T47D (cell line): ENCODE data around the gene NOXA1.
"Not testable (repeated sequence)": the region's sequence is repeated elsewhere in the genome, so short reads cannot be mapped to it uniquely, and the experiment has no call there.

Experiments used
- DNase-seq, 2 experiments: peaks; one replicate each; pipeline versions ENCODE4 v3.0.0 to v3.0.0-alpha.2; 2011 to 2012; ENCODE audit warnings: low read depth in 1 of 2, low spot score in 1 of 2
- JUND ChIP-seq: IDR thresholded peaks from 2 replicates; pipeline ENCODE4 v1.6.1; 2012; ENCODE audit warnings: low read depth
- in situ Hi-C: cut with HindIII; loops from 2 replicates; pipeline ENCODE4 v1.10.0; 2016; ENCODE audit warnings: low sequenced_read_pairs, low pct_unique_long_range_greater_than_20kb

Gene NOXA1

DNA sequence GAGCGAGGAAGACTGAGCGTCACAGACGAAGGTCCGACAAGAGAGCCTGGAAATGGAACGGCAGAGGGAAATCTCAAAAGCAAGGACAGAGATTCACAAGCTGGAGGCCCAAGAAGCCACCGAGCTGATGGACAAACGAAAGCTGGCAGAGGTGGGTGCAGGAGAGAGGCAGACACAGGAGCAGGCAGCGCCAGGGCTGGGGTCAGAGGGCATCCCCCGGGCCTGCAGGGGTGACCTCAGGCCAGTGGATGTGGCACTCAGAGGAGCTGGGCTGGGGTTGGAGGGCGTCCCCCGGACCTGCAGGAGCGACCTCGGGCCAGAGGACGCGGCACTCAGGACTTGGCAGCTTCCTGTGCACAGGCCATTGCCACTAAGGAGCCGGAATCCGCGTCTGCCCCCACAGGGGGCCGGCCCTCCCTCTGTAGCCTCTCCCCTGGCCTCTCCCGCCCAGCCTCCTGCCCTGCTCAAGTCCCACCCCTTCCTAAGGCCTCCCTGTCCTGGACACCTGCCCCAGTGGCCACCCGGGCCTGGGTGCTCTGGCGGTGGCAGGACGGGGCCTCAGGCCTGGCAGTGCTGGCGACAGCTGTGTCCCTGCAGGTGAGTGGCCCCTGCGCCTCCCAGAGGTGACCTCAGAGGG, 40.6 kb upstream of the NOXA1 start:
- DNase-seq: no peak
- in situ Hi-C loops: no loop called here
- TF ChIP-seq JUND: no peak

GRCh38 chr9:137383081-137383783, 40.0 kb upstream of the NOXA1 start:
- in situ Hi-C loops: no loop called here
- no peak for TF ChIP-seq JUND
- DNase-seq: no peak

DNA sequence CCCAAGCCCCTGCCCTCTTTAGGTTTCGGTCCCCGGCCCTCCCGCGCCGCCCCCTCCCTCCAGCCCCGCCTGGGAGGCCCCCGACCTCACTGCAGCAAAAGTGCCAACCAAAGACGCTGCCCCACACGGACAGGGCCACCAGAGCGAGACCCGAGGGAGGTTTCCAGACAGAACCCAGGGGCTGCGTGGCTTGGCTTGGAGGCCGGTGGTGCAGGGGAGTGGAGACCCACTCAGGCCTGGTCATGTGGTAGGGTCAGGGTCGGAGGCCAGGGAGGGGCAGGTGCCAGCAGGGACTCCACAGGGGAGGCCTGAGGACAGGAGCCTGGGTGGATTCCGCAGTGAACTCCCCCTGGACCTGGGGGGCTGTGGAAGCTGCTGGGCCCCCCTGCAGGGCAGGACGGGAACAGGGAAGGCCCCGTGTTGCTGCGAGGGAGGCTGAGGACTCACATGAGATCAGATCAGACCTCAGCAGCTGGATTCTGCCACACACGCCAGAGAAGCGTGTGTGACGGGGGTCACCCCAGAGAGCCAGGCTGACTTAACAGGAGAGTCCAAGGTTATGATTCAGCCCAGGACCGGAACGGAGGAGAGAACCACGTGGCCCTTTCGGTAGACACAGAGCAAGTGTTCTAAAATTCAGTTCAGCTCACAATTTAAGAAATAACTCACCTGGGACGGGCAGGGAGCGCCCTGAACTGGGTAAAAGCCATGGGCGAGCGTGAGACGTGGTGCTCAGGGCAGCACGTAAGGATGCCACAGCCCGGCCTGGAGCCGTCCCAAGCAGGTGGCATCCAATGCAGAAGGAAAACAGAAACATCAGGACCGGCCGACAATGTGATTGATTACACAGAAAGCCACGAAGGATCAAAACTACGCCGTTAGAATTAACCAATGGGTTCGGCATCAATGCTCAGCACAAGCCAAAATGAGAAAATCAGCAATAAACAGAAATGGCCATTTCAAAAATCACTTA, 39.1 kb upstream of the NOXA1 start:
- in situ Hi-C loops: no loop called here
- no peak for TF ChIP-seq JUND
- no peak for DNase-seq

GRCh38 chr9:137385061-137385655, 38.0 kb upstream of the NOXA1 start:
- TF ChIP-seq JUND: no peak
- no peak for DNase-seq
- in situ Hi-C loops: no loop called here

DNA sequence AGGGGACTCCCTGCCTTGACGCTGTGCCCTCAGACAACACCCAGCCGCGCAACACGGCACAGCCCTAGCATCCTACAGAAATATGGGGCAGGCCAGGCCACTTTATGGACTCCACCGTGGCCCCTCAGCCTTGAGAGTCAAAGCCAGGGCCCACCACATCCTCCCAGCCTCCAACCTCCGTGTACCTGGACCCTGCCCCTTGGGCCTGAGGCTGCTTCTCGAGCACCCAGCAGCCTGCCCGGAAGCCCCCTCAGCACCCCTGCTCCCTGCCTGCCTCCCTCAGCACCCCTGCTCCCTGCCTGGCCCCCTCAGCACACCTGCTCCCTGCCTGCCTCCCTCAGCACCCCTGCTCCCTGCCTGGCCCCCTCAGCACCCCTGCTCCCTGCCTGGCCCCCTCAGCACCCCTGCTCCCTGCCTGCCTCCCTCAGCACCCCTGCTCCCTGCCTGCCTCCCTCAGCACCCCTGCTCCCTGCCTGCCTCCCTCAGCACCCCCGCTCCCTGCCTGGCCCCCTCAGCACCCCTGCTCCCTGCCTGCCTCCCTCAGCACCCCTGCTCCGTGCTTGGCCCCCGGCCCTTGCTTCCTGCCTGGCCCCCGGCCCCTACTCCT, 36.6 kb upstream of the NOXA1 start:
- DNase-seq, in situ Hi-C loops: not testable (repeated sequence)

- in situ Hi-C loops: no loop called here
- no peak for DNase-seq
- TF ChIP-seq JUND: no peak
Observed at GRCh38 chr9:137387114-137387890, 35.9 kb upstream of the NOXA1 start.

GRCh38 chr9:137387891-137388560, 35.2 kb upstream of the NOXA1 start:
- no peak for TF ChIP-seq JUND
- DNase-seq: no peak
- in situ Hi-C loops: no loop called here

DNA sequence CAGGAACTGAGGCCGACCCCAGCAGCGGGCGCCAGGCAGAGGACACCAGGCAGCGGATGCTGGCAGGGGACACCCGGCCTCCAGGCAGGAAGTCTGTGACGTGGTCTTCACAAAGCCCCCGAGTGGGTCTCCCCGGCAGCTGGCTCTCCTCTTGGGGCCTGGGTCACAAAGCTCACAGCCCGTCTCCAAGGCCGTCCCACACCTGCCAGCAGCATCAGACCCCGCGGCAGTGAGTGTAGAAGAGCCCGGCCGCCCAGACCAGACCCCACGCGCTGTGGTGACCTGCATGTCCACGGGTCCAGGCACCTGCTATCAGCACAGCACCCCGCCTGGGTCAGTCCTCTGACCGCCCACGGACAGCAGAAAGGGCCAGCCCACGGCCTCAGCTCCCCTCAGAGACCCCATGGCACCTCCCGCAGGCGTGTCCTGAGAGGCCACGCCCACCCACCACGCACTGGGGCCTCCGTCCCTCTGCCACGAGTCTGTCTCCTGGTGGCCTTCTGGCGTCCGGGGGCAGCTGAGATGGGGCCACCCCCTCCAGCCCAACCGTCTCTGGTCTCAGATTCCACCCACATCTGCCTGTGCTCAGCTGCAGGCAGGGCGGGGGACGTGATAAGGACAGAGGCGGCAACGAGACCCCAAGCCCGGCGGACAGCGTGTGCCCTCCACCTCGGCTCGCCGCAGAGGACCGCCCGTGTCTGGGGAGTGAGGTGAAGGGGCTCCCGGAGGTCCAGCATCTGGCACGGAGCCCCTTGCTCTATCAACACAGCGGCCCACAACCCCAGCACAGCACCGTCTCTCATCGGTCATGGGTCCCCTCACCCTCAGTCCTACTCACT, 34.4 kb upstream of the NOXA1 start:
- no peak for TF ChIP-seq JUND
- no peak for DNase-seq
- in situ Hi-C loops: no loop called here

DNA sequence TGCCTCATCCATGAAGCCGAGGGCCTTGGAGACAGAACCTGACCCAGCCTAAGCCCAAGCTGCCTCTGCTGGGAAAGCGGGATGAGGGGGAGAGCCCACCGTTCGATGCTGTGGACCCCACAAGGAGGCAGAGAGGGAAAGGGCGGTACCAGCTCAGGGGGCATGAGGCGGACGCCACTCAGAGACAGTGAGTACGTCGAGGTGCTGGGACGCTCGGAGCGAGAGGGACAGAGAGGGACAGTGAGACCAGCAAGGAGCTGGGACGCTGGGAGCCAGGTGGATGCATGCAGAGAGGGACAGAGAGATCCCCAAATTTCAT, 33.8 kb upstream of the NOXA1 start:
- TF ChIP-seq JUND: no peak
- no peak for DNase-seq
- in situ Hi-C loops: no loop called here

- no peak for TF ChIP-seq JUND
- in situ Hi-C loops: no loop called here
- DNase-seq: peak; percentile 53 to 75
Observed at GRCh38 chr9:137390553-137391410, 32.4 kb upstream of the NOXA1 start.
